Measurements from ENCODE around the gene SNIP1. TPM values are rescaled to one million over a fixed set of nuclear protein-coding genes. Genes with fewer than 3 reads are reported as not detected.
A peak's percentile ranks its signal among the peaks of the same experiment; 100 is the strongest.

The SNIP1 gene
- total and polyA plus RNA-seq, 2 of the 8 experiments (the other 6 are each of a cell fraction or from before 2014, with no cell fraction given) = 3.7 to 15.7 TPM

DNA sequence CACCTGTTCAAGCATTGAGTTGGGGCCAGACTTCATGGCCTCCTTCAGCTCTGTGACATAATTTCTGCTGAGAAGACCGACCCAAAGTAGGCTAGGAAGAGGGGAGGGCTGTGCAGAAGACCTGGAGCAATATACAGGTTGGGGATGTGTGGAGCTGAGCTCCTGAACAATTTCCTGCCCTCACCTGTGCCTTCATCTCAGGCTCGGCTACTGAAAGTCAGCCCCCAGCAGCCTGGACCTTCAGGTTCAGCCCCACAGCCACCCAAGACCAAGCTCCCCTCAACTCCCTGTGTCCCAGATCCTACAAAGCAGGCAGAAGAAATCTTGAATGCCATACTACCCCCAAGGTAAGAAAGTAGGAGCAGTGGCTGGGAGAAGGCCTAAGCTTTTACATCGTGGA lies 3.3 kb upstream of the SNIP1 start:
- TF ChIP-seq CHD2 (IDR thresholded peaks at IDR 0.05; ENCODE audit: low read length) (no peak), RXRA (IDR thresholded peaks at IDR 0.05; ENCODE audit: insufficient read depth, low read depth, low read length) (no peak), PHF8 (conservative IDR thresholded peaks at IDR 0.05; ENCODE audit: low read depth, low read length) (no peak), KDM4A (IDR thresholded peaks at IDR 0.05; ENCODE audit: low read depth, low read length, severe bottlenecking) (no peak), SIX5 (IDR thresholded peaks at IDR 0.05; ENCODE audit: low read depth, low read length) (no peak), RFX5 (IDR thresholded peaks at IDR 0.05; ENCODE audit: borderline replicate concordance, low read depth, low read length) (no peak), POLR2A (IDR thresholded peaks at IDR 0.05; ENCODE audit: control extremely low read depth in 1 of 2, low read depth in 2 of 2, low read length in 2 of 2) (0 out of 3 replicates have a peak, but pooled peaks of 1 of the 2 experiments have one; percentile 23)
- TF ChIP-seq, protein P1, sequence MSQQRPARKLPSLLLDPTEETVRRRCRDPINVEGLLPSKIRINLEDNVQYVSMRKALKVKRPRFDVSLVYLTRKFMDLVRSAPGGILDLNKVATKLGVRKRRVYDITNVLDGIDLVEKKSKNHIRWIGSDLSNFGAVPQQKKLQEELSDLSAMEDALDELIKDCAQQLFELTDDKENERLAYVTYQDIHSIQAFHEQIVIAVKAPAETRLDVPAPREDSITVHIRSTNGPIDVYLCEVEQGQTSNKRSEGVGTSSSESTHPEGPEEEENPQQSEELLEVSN (IDR thresholded peaks at IDR 0.05) = no peak
- TF ChIP-seq, protein P2, sequence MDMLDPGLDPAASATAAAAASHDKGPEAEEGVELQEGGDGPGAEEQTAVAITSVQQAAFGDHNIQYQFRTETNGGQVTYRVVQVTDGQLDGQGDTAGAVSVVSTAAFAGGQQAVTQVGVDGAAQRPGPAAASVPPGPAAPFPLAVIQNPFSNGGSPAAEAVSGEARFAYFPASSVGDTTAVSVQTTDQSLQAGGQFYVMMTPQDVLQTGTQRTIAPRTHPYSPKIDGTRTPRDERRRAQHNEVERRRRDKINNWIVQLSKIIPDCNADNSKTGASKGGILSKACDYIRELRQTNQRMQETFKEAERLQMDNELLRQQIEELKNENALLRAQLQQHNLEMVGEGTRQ (IDR thresholded peaks at IDR 0.05; ENCODE audit: low read length) = no peak
- no peak overlapping the region for H3K4ac ChIP-seq (replicated peaks; ENCODE audit: insufficient read length, low read depth, low read length)
- POLR2A ChIA-PET (ENCODE audit: partially characterized antibody) = interaction anchor here (1.0 to 1.4 kb wide), 3 partner anchors 30 to 82 kb away, joined by 3 to 4 read pairs (median 3); no protein-coding TSS in a partner anchor

More for the DNA sequence above, 3.3 kb upstream of the SNIP1 start:
- H3K79me2 ChIP-seq (ENCODE audit: control insufficient read depth in 1 of 2, insufficient read depth in 2 of 2, low read length in 2 of 2) = peaks cover 8 to 15% of the 10 kb centered on the region in 2 experiments; a peak in 3 of 4 replicates
- H4K8ac ChIP-seq (ENCODE audit: extremely low read depth, insufficient read depth, low read length) = peak overlapping the region; percentile 84
- H3K23ac ChIP-seq (ENCODE audit: insufficient read length) = no peak overlapping the region
- no peak overlapping the region for H2BK5ac ChIP-seq (ENCODE audit: low read depth, low read length)
- DNase-seq (ENCODE audit: low read depth in 1 of 2, low spot score in 2 of 2) (no peak), FAIRE-seq (no peak)
- no peak overlapping the region for H2BK120ac ChIP-seq (replicated peaks; ENCODE audit: low read depth, low read length)
- H2AFZ ChIP-seq (ENCODE audit: low read length) = peak overlapping the region; percentile 31; the same call in 1 of the 2 replicates
- H4K20me1 ChIP-seq (replicated peaks in 1 of 2; ENCODE audit: control insufficient read depth in 1 of 2, insufficient read depth in 2 of 2, low read length in 2 of 2) = peaks cover 0 to 7% of the 10 kb centered on the region in 2 experiments
- H3K9ac ChIP-seq (replicated peaks in 1 of 4; ENCODE audit: extremely low read depth in 1 of 4, low read depth in 3 of 4, low read length in 3 of 4) = peak overlapping the region in 3 of 4 experiments; percentile 41 to 73 (median 71); a peak in 3 of 7 replicates
- H2BK20ac ChIP-seq (ENCODE audit: low read length) = no peak overlapping the region
- CTCF ChIA-PET (ENCODE audit: partially characterized antibody) = interaction anchor here (0.6 to 1.9 kb wide), 2 partner anchors 43 to 231 kb away, joined by 3 to 6 read pairs; partner anchors contain the start of gene MEAF6
- H3K27me3 ChIP-seq (replicated peaks in 1 of 4; ENCODE audit: control insufficient read depth in 3 of 4, extremely low read depth in 1 of 4, insufficient read depth in 3 of 4, low read length in 3 of 4) = no peaks in the 10 kb centered on the region
- no peak overlapping the region for H2BK15ac ChIP-seq (ENCODE audit: low read length)
- no peak overlapping the region for H4K91ac ChIP-seq (replicated peaks; ENCODE audit: insufficient read length, low read length)
- H3K79me1 ChIP-seq (ENCODE audit: low read depth, low read length) = peaks cover 4% of the 10 kb centered on the region; the same call in 1 of the 2 replicates
- H3K4me2 ChIP-seq (ENCODE audit: insufficient read depth in 1 of 2, low read depth in 2 of 2, low read length in 2 of 2) = peak overlapping the region; percentile 80 to 89
- H3K18ac ChIP-seq (ENCODE audit: extremely low read depth, low read length) = no peak overlapping the region; the same call in 1 of the 2 replicates
- H3K36me3 ChIP-seq (ENCODE audit: control insufficient read depth in 2 of 4, insufficient read depth in 4 of 4, low read length in 3 of 4) = no peaks in the 10 kb centered on the region; a peak in 1 of 8 replicates
- H3K4me3 ChIP-seq (ENCODE audit: extremely low read depth in 1 of 4, insufficient read depth in 2 of 4, low read depth in 3 of 4, low read length in 4 of 4) = peak overlapping the region; percentile 53 to 68 (median 61); a peak in 7 of 8 replicates
- peaks cover 6% of the 10 kb centered on the region; the same call in 1 of the 2 replicates for H3K23me2 ChIP-seq (ENCODE audit: low read depth, low read length)
- 0 out of 4 replicates have a peak, but pooled peaks cover 0 to 2% of the 10 kb centered on the region in 2 experiments for H3K9me3 ChIP-seq (ENCODE audit: insufficient read depth in 2 of 2, low read depth in 1 of 2, low read length in 1 of 2)
- peaks cover 3 to 13% (median 5%) of the 10 kb centered on the region in 4 experiments for H3K4me1 ChIP-seq (replicated peaks in 1 of 4; ENCODE audit: control insufficient read depth in 3 of 4, insufficient read depth in 4 of 4, low read length in 3 of 4)
- H2AK5ac ChIP-seq (ENCODE audit: low read depth, low read length) = peak overlapping the region; percentile 10; the same call in 1 of the 2 replicates
- H2BK12ac ChIP-seq (ENCODE audit: low read depth, low read length) = peak overlapping the region; percentile 55; the same call in 1 of the 2 replicates
- H3K27ac ChIP-seq (ENCODE audit: low read depth, low read length) = peak overlapping the region; percentile 11; the same call in 1 of the 2 replicates
- no peak overlapping the region for H4K5ac ChIP-seq (ENCODE audit: insufficient read length, low read depth, low read length)
- H3K14ac ChIP-seq (ENCODE audit: insufficient read length) = no peak overlapping the region
- WGBS, 2 experiments (ENCODE audit: extremely low coverage in 1 of 2, insufficient coverage in 1 of 2, insufficient read length in 1 of 2, insufficient replicate concordance in 2 of 2, low coverage in 1 of 2, low lambda C conversion rate in 2 of 2, missing lambda C conversion rate in 1 of 2) = 88% methylated on average over 3 of the region's 3 CpGs; no CpG with 5 or more reads in 1 of the 2 experiments
- no peak overlapping the region for H3K56ac ChIP-seq (replicated peaks; ENCODE audit: insufficient read length, low read depth, low read length)
